Caco-2 (cell line): Measurements from ENCODE around the gene APOA1. TPM values are rescaled to one million over a fixed set of nuclear protein-coding genes. Genes with fewer than 3 reads are reported as not detected.

ENCODE experiments used
- BruUV-seq: library from RNA; stranded (reverse); fragments of 400-500 nt; replicated peaks from 2 replicates; lab custom pipeline; 2021; lab: Mats Ljungman, UMichigan
- CTCF ChIA-PET: fragments of 300-600 bp; sonication (Branson Sonifier 250); formaldehyde crosslinking; loops from one replicate; lab custom pipeline; 2022; ENCODE audit warnings: antibody characterized with exemption; lab: Charles Lee
- POLR2A ChIA-PET: fragments of 300-600 bp; sonication (Branson Sonifier 250); formaldehyde crosslinking; loops from one replicate; lab custom pipeline; 2022; ENCODE audit warnings: antibody characterized with exemption; lab: Charles Lee
- DNase-seq, 2 experiments: peaks; one replicate each; pipeline versions ENCODE4 v3.0.0 to v3.0.0-alpha.2; 2020 to 2022
- H3K27me3 ChIP-seq: replicated peaks from 2 replicates; pipeline ENCODE4 v1.6.0; 2011; ENCODE audit warnings: low read length; ENCODE audit not compliant: control insufficient read depth, insufficient read depth
- H3K36me3 ChIP-seq: 2 replicates; pipeline ENCODE4 v1.5.1; 2011; ENCODE audit warnings: low read length; ENCODE audit not compliant: control insufficient read depth, insufficient read depth
- H3K4me1 ChIP-seq: fragments of 250-450 bp; sonication (Bioruptor Pico); 2 replicates; pipeline ENCODE4 v1.5.1; 2020; ENCODE audit warnings: mild to moderate bottlenecking
- H3K4me3 ChIP-seq: 2 replicates; pipeline ENCODE4 v1.5.1; 2011; ENCODE audit warnings: low read depth, mild to moderate bottlenecking, control low read depth, low read length
- H3K9me3 ChIP-seq: fragments of 250-450 bp; sonication (Bioruptor Pico); 2 replicates; pipeline ENCODE4 v1.5.1; 2020; ENCODE audit warnings: mild to moderate bottlenecking, moderate library complexity
- H3K27ac Mint-ChIP-seq: one replicate; pipeline ENCODE4 v1.8.0; 2022; ENCODE audit warnings: mixed read lengths; ENCODE audit not compliant: unreplicated experiment
- H3K27me3 Mint-ChIP-seq: one replicate; pipeline ENCODE4 v1.8.0; 2022; ENCODE audit warnings: mixed read lengths; ENCODE audit not compliant: insufficient read depth, unreplicated experiment
- H3K36me3 Mint-ChIP-seq: one replicate; pipeline ENCODE4 v1.8.0; 2022; ENCODE audit warnings: mild to moderate bottlenecking, mixed read lengths; ENCODE audit not compliant: insufficient read depth, unreplicated experiment
- H3K4me1 Mint-ChIP-seq: one replicate; pipeline ENCODE4 v1.8.0; 2022; ENCODE audit warnings: low read depth, mixed read lengths; ENCODE audit not compliant: unreplicated experiment
- H3K4me3 Mint-ChIP-seq: one replicate; pipeline ENCODE4 v1.8.0; 2022; ENCODE audit warnings: mild to moderate bottlenecking, moderate library complexity, mixed read lengths; ENCODE audit not compliant: unreplicated experiment
- H3K9me3 Mint-ChIP-seq: one replicate; pipeline ENCODE4 v1.8.0; 2022; ENCODE audit warnings: mixed read lengths; ENCODE audit not compliant: unreplicated experiment
- CTCF ChIP-seq, 2 experiments: fragments of 200-600 bp in 1 of 2; IDR thresholded peaks; 1 replicate in 1 of 2; 2 replicates in 1 of 2; pipeline versions ENCODE4 v1.5.1 to v1.8.0; 2011 to 2022; ENCODE audit warnings: antibody characterized with exemption in 1 of 2, control low read depth in 1 of 2, inconsistent platforms in 1 of 2, low read depth in 1 of 2, low read length in 1 of 2, mild to moderate bottlenecking in 1 of 2, moderate library complexity in 1 of 2; ENCODE audit not compliant: insufficient read depth in 1 of 2, severe bottlenecking in 1 of 2, unreplicated experiment in 1 of 2
- intact Hi-C: fragments of 100-400 bp; cut with micrococcal nuclease; formaldehyde crosslinking; loops from one replicate; pipeline ENCODE4 v1.10.0; 2022; ENCODE audit not compliant: unreplicated experiment
- total RNA-seq: library from RNA; stranded (reverse); gene quantifications from 2 replicates; pipeline ENCODE4 v1.2.3, GENCODE V29; 2022

The APOA1 gene
- total RNA-seq, 1 experiment from 2014 or later, result 913 TPM

DNA sequence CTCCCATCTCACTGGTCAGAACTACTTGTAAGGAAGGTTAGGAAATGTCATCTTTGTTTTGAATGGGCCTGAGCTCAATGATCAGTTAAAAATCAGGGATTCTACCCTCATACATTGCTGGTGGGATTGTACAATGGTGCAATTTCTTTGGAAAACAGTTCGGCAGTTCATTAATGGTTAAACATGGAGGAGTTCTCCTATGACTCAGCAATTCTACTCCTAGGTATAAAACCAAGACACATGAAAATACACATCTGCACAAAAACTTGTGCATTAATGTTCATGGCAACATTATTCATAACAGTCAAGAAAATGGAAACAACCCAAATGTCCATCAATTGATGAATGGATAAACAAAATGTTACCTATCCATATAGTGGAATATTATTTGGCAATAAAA is 40.9 kb downstream of the APOA1 start:
- Mint-ChIP-seq H3K27me3 (no peaks in the 10 kb centered on the region), H3K4me3 (no peak overlapping the region), H3K27ac (peak overlapping the region; percentile 21), H3K4me1 (peaks cover 21% of the 10 kb centered on the region), H3K9me3 (peaks cover 14% of the 10 kb centered on the region), H3K36me3 (no peaks in the 10 kb centered on the region)
- Histone ChIP-seq H3K4me3 (no peak overlapping the region), H3K9me3 (peaks cover 7% of the 10 kb centered on the region), H3K27me3 (no peaks in the 10 kb centered on the region), H3K36me3 (no peaks in the 10 kb centered on the region), H3K4me1 (peaks cover 41% of the 10 kb centered on the region)
- no peak for TF ChIP-seq CTCF (IDR thresholded peaks at IDR 0.05; ENCODE audit: insufficient read depth in 1 of 2, low read depth in 1 of 2, low read length in 1 of 2, severe bottlenecking in 1 of 2, unreplicated experiment in 1 of 2)
- BruUV-seq, result no TSS peak
- ChIA-PET CTCF (no interaction called here), POLR2A (no interaction called here)
- intact Hi-C loops, result no loop called here
- no peak for DNase-seq

DNA sequence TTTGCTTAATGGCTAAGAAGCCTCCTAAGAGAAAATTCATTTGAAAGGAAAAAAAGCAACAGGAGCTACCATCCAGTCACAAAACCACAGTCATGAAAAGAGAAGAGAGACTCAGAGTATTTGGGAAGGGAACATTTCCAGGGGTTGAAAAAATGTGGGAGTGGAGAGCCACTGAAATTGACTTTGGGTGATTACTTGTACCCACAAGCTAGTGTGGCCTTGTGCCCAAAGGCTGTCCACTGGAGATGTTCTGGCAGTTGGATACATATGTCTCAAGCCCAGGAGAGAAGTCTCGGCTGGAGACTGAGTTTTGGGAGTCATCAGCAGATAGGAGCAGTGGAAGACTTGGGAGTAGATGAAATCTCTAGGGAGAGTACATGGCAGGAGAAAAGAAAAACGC is 42.6 kb downstream of the APOA1 start:
- no peaks in the 10 kb centered on the region for H3K27me3 ChIP-seq
- H3K9me3 ChIP-seq, result peaks cover 7% of the 10 kb centered on the region
- Mint-ChIP-seq H3K36me3 (no peaks in the 10 kb centered on the region), H3K4me1 (peaks cover 16% of the 10 kb centered on the region), H3K4me3 (no peak overlapping the region), H3K27ac (no peak overlapping the region), H3K27me3 (no peaks in the 10 kb centered on the region), H3K9me3 (peaks cover 14% of the 10 kb centered on the region)
- H3K36me3 ChIP-seq, result no peaks in the 10 kb centered on the region
- intact Hi-C loops, result no loop called here
- BruUV-seq, result no TSS peak
- no peak for TF ChIP-seq CTCF (IDR thresholded peaks at IDR 0.05; ENCODE audit: insufficient read depth in 1 of 2, low read depth in 1 of 2, low read length in 1 of 2, severe bottlenecking in 1 of 2, unreplicated experiment in 1 of 2)
- no peak for DNase-seq
- CTCF ChIA-PET, result no interaction called here
- H3K4me3 ChIP-seq, result no peak overlapping the region
- POLR2A ChIA-PET, result interaction anchor here (0.7 kb wide), 1 partner anchor 63 kb away, joined by 3 read pairs; no protein-coding TSS in a partner anchor
- H3K4me1 ChIP-seq, result peaks cover 44% of the 10 kb centered on the region

- Histone ChIP-seq H3K36me3 (no peaks in the 10 kb centered on the region), H3K4me1 (peaks cover 49% of the 10 kb centered on the region), H3K27me3 (no peaks in the 10 kb centered on the region), H3K4me3 (no peak overlapping the region), H3K9me3 (peaks cover 7% of the 10 kb centered on the region)
- BruUV-seq, result no TSS peak
- H3K4me3 Mint-ChIP-seq, result no peak overlapping the region
- H3K4me1 Mint-ChIP-seq, result peaks cover 27% of the 10 kb centered on the region
- ChIA-PET POLR2A (interaction anchor here (0.5 to 0.9 kb wide), 2 partner anchors 22 to 580 kb away, joined by 3 read pairs; no protein-coding TSS in a partner anchor), CTCF (interaction anchor here (0.6 to 5.5 kb wide), 7 partner anchors 14 to 44 kb away, joined by 3 to 52 read pairs (median 4); partner anchors contain the start of genes APOA1 and APOC3)
- no peaks in the 10 kb centered on the region for H3K36me3 Mint-ChIP-seq
- no peaks in the 10 kb centered on the region for H3K27me3 Mint-ChIP-seq
- no peak overlapping the region for H3K27ac Mint-ChIP-seq
- peaks cover 14% of the 10 kb centered on the region for H3K9me3 Mint-ChIP-seq
- DNase-seq, result peak in 1 of 2 experiments; percentile 24
- intact Hi-C loops, result no loop called here
- no peak for TF ChIP-seq CTCF (IDR thresholded peaks at IDR 0.05; ENCODE audit: insufficient read depth in 1 of 2, low read depth in 1 of 2, low read length in 1 of 2, severe bottlenecking in 1 of 2, unreplicated experiment in 1 of 2)
Measured at GRCh38 chr11:116793772-116794097, 43.7 kb downstream of the APOA1 start.
